Heart left ventricle (tissue), 16 donors: Measurements from ENCODE around the gene PCED1A. TPM values are rescaled to one million over a fixed set of nuclear protein-coding genes. Genes with fewer than 3 reads are reported as not detected.

ENCODE experiments used
- ATAC-seq, 4 donors: fragments of 200-7000 bp; cut with Tn5 transposase; one replicate each; pipeline ENCODE4 v1.9.1; 2020 to 2022; ENCODE audit warnings: moderate library complexity in 4 of 4, mild to moderate bottlenecking in 3 of 4, moderate number of reproducible peaks in 1 of 4
- DNase-seq, 5 donors: peaks; one replicate each; pipeline ENCODE4 v3.0.0-alpha.2; 2020
- H3K27ac ChIP-seq, 12 donors: fragments of 200-600 bp; sonication (generic) in 4 of 12; one replicate each; pipeline versions ENCODE4 v1.5.0 to v1.8.0; 2016 to 2022; ENCODE audit warnings: mild to moderate bottlenecking in 2 of 12
- H3K27me3 ChIP-seq, 9 donors: fragments of 200-600 bp; sonication (generic) in 2 of 9; one replicate each; pipeline versions ENCODE4 v1.5.1 to v1.8.0; 2016 to 2022; ENCODE audit warnings: mild to moderate bottlenecking in 3 of 9
- H3K36me3 ChIP-seq, 9 donors: fragments of 200-600 bp; sonication (generic) in 2 of 9; one replicate each; pipeline versions ENCODE4 v1.5.0 to v1.8.0; 2018 to 2022; ENCODE audit warnings: mild to moderate bottlenecking in 2 of 9
- H3K4me1 ChIP-seq, 12 donors: fragments of 200-600 bp; sonication (generic) in 4 of 12; one replicate each; pipeline versions ENCODE4 v1.5.0 to v1.8.0; 2016 to 2022; ENCODE audit warnings: mild to moderate bottlenecking in 3 of 12
- H3K4me3 ChIP-seq, 12 donors: fragments of 200-600 bp; sonication (generic) in 4 of 12; one replicate each; pipeline versions ENCODE4 v1.5.0 to v1.8.0; 2017 to 2022; ENCODE audit warnings: mild to moderate bottlenecking in 9 of 12, moderate library complexity in 4 of 12
- H3K9me3 ChIP-seq, 12 donors: fragments of 200-600 bp; sonication (generic) in 4 of 12; one replicate each; pipeline versions ENCODE4 v1.5.0 to v1.8.0; 2016 to 2022; ENCODE audit warnings: mild to moderate bottlenecking in 1 of 12
- CTCF ChIP-seq, 12 donors: fragments of 200-600 bp; sonication (generic) in 4 of 12; IDR thresholded peaks; one replicate each; pipeline versions ENCODE4 v1.5.0 to v1.8.0; 2018 to 2022; ENCODE audit warnings: antibody characterized with exemption in 12 of 12, mild to moderate bottlenecking in 5 of 12
- POLR2A ChIP-seq, 2 donors: fragments of 450-650 bp; IDR thresholded peaks; one replicate each; pipeline ENCODE4 v1.6.1; 2017; ENCODE audit warnings: antibody characterized with exemption in 2 of 2, mild to moderate bottlenecking in 2 of 2, moderate library complexity in 2 of 2
- WGBS, 4 donors: extraction: QIAGEN DNeasy Blood & Tissue Kit in 2 of 4; methylation state at CpG; one replicate each; pipeline versions ENCODE4 v1.1.5 to v1.1.7; 2013 to 2018; 5-methylcytosine and 5-hydroxymethylcytosine counted together
- intact Hi-C, 10 donors: fragments of 100-400 bp; cut with DNase I; formaldehyde crosslinking; loops; one replicate each; pipeline versions ENCODE4 v1.11.1 to v1.14.2; 2022
- polyA plus RNA-seq, 2 donors: library from polyadenylated mRNA; stranded (reverse); fragments of 200-250 nt; gene quantifications; one replicate each; pipeline ENCODE4 v1.2.3, GENCODE V29; 2013
- total RNA-seq, 9 donors: library from RNA; depleted of rRNA in 2 of 9; stranded (reverse); fragments of >200 nt in 2 of 9; fragmentation: NEBNext Ultra II Directional in 3 of 9; extraction: Animal tissue kit (Norgen Biotek cat#: 25700) in 3 of 9; gene quantifications; one replicate each; pipeline versions ENCODE4 v1.1.0 to v1.2.4, GENCODE V29; 2016 to 2023
- donor health status: ischemic (EF 13 %, LVEDD 7.1; RV severe dilation, severe dysfunction).
- donor health status: healthy with polysubstance abuse.
- donor health status: DM: no; HTN: yes; CAD: no.
- donor health status: DM: no; HTN: no; CAD: no.
- donor health status: ischemic (EF 25% LVEDD 6.9; RV normal size, moderate dysfunction).
- donor health status: ischemic (EF 25% LVEDD 5.7; RV mildly dilated, moderate dysfunction).
- donor health status: healthy.
- donor health status: DM: yes; HTN: yes; CAD: no.
- donor health status: ischemic (EF 35%, LVEDD 5.7; RV mildly dilated, moderate dysfunction).
- donor health status: nonischemic (EF 11% LVEDD 7.7; RV severe dilation, severe dysfunction).
- donor health status: DM: yes; HTN: yes; CAD: no.
- donor health status: PGD.
- donor health status: ischemic (EF 29% LVEDD 5.4; RV normal size, mild dysfunction).
- donor health status: nonischemic (EF 23%, LVEDD 6.1; RV moderate dilation, normal function).

The PCED1A gene
- total and polyA plus RNA-seq, 11 donors = 5.0 to 20.7 (median 7.0) TPM

GRCh38 chr20:2849529-2849928, 9.1 kb upstream of the PCED1A start:
- TF ChIP-seq CTCF (IDR thresholded peaks at IDR 0.05) = no peak
- TF ChIP-seq POLR2A (IDR thresholded peaks at IDR 0.05) = no peak
- Histone ChIP-seq H3K4me3 (no peak overlapping the region), H3K36me3 (peaks cover 0 to 5% (median 0%) of the 10 kb centered on the region in 9 donors), H3K27ac (no peak overlapping the region), H3K4me1 (peaks cover 0 to 13% (median 6%) of the 10 kb centered on the region in 12 donors), H3K9me3 (no peaks in the 10 kb centered on the region), H3K27me3 (no peaks in the 10 kb centered on the region)
- no peak for ATAC-seq
- 85 to 95% (median 91%) methylated on average over 4 of the region's 4 CpGs for WGBS, 4 donors
- no peak for DNase-seq
- intact Hi-C loops = loop anchor here in 7 of 10 donors (5.0 to 10.0 kb wide), 6 partner anchors 92 to 325 kb away; partner anchors contain the start of genes EBF4 (in 2 of the 7) and IDH3B (in 1 of the 7)

- TF ChIP-seq CTCF (IDR thresholded peaks at IDR 0.05) (no peak), POLR2A (IDR thresholded peaks at IDR 0.05) (no peak)
- intact Hi-C loops = loop anchor here in 7 of 10 donors (5.0 to 10.0 kb wide), 6 partner anchors 91 to 323 kb away; partner anchors contain the start of genes EBF4 (in 2 of the 7) and IDH3B (in 1 of the 7)
- no peak for DNase-seq
Observed at GRCh38 chr20:2847802-2848201, 7.3 kb upstream of the PCED1A start.

GRCh38 chr20:2846698-2847097, 6.2 kb upstream of the PCED1A start:
- no peaks in the 10 kb centered on the region for H3K27me3 ChIP-seq
- no peak overlapping the region for H3K4me3 ChIP-seq
- 76 to 81% (median 78%) methylated on average over 5 of the region's 5 CpGs for WGBS, 4 donors
- TF ChIP-seq POLR2A (IDR thresholded peaks at IDR 0.05) (no peak), CTCF (IDR thresholded peaks at IDR 0.05) (no peak)
- ATAC-seq (no peak), DNase-seq (no peak)
- H3K4me1 ChIP-seq = peaks cover 0 to 5% (median 2%) of the 10 kb centered on the region in 12 donors
- H3K36me3 ChIP-seq = peaks cover 0 to 12% (median 0%) of the 10 kb centered on the region in 9 donors
- no peaks in the 10 kb centered on the region for H3K9me3 ChIP-seq
- no peak overlapping the region for H3K27ac ChIP-seq
- intact Hi-C loops = loop anchor here in 7 of 10 donors (5.0 to 10.0 kb wide), 6 partner anchors 89 to 322 kb away; partner anchors contain the start of genes EBF4 (in 2 of the 7) and IDH3B (in 1 of the 7)

More at GRCh38 chr20:2847802-2848201, 7.3 kb upstream of the PCED1A start:
- H3K27ac ChIP-seq = no peak overlapping the region
- no peaks in the 10 kb centered on the region for H3K27me3 ChIP-seq
- H3K4me3 ChIP-seq = no peak overlapping the region
- H3K36me3 ChIP-seq = peaks cover 0 to 12% (median 0%) of the 10 kb centered on the region in 9 donors
- 94 to 98% (median 96%) methylated on average over 4 of the region's 4 CpGs for WGBS, 4 donors
- ATAC-seq = no peak
- peaks cover 0 to 11% (median 6%) of the 10 kb centered on the region in 12 donors for H3K4me1 ChIP-seq
- H3K9me3 ChIP-seq = no peaks in the 10 kb centered on the region

- TF ChIP-seq CTCF (IDR thresholded peaks at IDR 0.05) (no peak), POLR2A (IDR thresholded peaks at IDR 0.05) (no peak)
Observed at GRCh38 chr20:2845607-2846006, 5.2 kb upstream of the PCED1A start.

More at GRCh38 chr20:2845607-2846006, 5.2 kb upstream of the PCED1A start:
- intact Hi-C loops = loop anchor here in 7 of 10 donors (5.0 to 10.0 kb wide), 6 partner anchors 88 to 321 kb away; partner anchors contain the start of genes EBF4 (in 2 of the 7) and IDH3B (in 1 of the 7)
- DNase-seq (no peak), ATAC-seq (no peak)
- Histone ChIP-seq H3K4me1 (peaks cover 0 to 13% (median 7%) of the 10 kb centered on the region in 12 donors), H3K9me3 (no peaks in the 10 kb centered on the region), H3K36me3 (peaks cover 0 to 12% (median 0%) of the 10 kb centered on the region in 9 donors), H3K27me3 (no peaks in the 10 kb centered on the region), H3K27ac (no peak overlapping the region), H3K4me3 (no peak overlapping the region)
- 91 to 96% (median 92%) methylated on average over 2 of the region's 2 CpGs for WGBS, 4 donors
